OCI-LY7 (cell line): ENCODE data around the gene MEIS2. TPM values are rescaled to one million over a fixed set of nuclear protein-coding genes. Genes with fewer than 3 reads are reported as not detected.
A peak's percentile ranks its signal among the peaks of the same experiment; 100 is the strongest.

ENCODE experiments used
- BruUV-seq: library from RNA; stranded (reverse); fragments of 400-500 nt; replicated peaks from 2 replicates; lab custom pipeline; 2021; lab: Mats Ljungman, UMichigan
- CTCF ChIA-PET: fragments of 300-600 bp; sonication (Branson Sonifier 250); formaldehyde crosslinking; loops from one replicate; lab custom pipeline; 2022; ENCODE audit warnings: antibody characterized with exemption; ENCODE audit not compliant: unreplicated experiment; lab: Charles Lee
- POLR2A ChIA-PET: fragments of 300-600 bp; sonication (Branson Sonifier 250); formaldehyde crosslinking; loops from one replicate; lab custom pipeline; 2022; ENCODE audit warnings: antibody characterized with exemption; lab: Charles Lee
- DNase-seq: peaks from one replicate; pipeline ENCODE4 v3.0.0-alpha.2; 2015; ENCODE audit warnings: low spot score
- H2AFZ ChIP-seq: fragments of 200-600 bp; sonication (generic), shearing (Covaris generic); 2 replicates; pipeline ENCODE4 v1.6.1; 2014; ENCODE audit warnings: mild to moderate bottlenecking, antibody characterized with exemption, low read length, moderate library complexity
- H3K27ac ChIP-seq: fragments of 200-600 bp; sonication (generic); 2 replicates; pipeline ENCODE4 v1.5.1; 2014; ENCODE audit warnings: mixed run types, low read depth, mild to moderate bottlenecking, moderate library complexity, low read length, inconsistent platforms; ENCODE audit not compliant: poor library complexity, severe bottlenecking
- H3K36me3 ChIP-seq: fragments of 200-600 bp; sonication (generic); 2 replicates; pipeline ENCODE4 v1.6.1; 2014; ENCODE audit warnings: mild to moderate bottlenecking, antibody characterized with exemption, low read length, moderate library complexity, mixed read lengths; ENCODE audit not compliant: insufficient read depth
- H3K4me1 ChIP-seq: fragments of 200-600 bp; sonication (generic); 2 replicates; pipeline ENCODE4 v1.5.1; 2014; ENCODE audit warnings: mild to moderate bottlenecking, low read length; ENCODE audit not compliant: insufficient read depth, poor library complexity, severe bottlenecking
- H3K4me2 ChIP-seq: fragments of 200-600 bp; sonication (generic); 2 replicates; pipeline ENCODE4 v1.6.1; 2014; ENCODE audit warnings: mild to moderate bottlenecking, low read length
- H3K4me3 ChIP-seq: fragments of 200-600 bp; sonication (generic); 2 replicates; pipeline ENCODE4 v1.5.1; 2014; ENCODE audit warnings: mild to moderate bottlenecking, low read depth, low read length; ENCODE audit not compliant: poor library complexity, severe bottlenecking
- H3K79me2 ChIP-seq: fragments of 200-600 bp; sonication (generic); 2 replicates; pipeline ENCODE4 v1.6.1; 2016; ENCODE audit warnings: low read depth, mild to moderate bottlenecking, low read length, moderate library complexity, mixed read lengths; ENCODE audit not compliant: insufficient read depth
- H3K9me2 ChIP-seq: fragments of 200-600 bp; sonication (generic); 2 replicates; pipeline ENCODE4 v1.6.1; 2016; ENCODE audit warnings: mild to moderate bottlenecking, low read length, mixed read lengths; ENCODE audit not compliant: insufficient read depth
- H3K9me3 ChIP-seq: fragments of 200-600 bp; sonication (generic); 2 replicates; pipeline ENCODE4 v1.6.1; 2014; ENCODE audit warnings: mild to moderate bottlenecking, mixed run types, low read length, mixed read lengths
- H4K20me1 ChIP-seq: fragments of 200-600 bp; sonication (generic); 2 replicates; pipeline ENCODE4 v1.6.1; 2014; ENCODE audit warnings: mild to moderate bottlenecking, antibody characterized with exemption, low read length, moderate library complexity, mixed read lengths; ENCODE audit not compliant: insufficient read depth
- CTCF ChIP-seq: fragments of 200-600 bp; sonication (generic); conservative IDR thresholded peaks from 2 replicates; pipeline ENCODE4 v1.5.1; 2014; ENCODE audit warnings: mild to moderate bottlenecking, antibody characterized with exemption, low read length, moderate library complexity, mixed read lengths
- EZH2phosphoT487 ChIP-seq: fragments of 200-600 bp; sonication (generic); IDR thresholded peaks from 2 replicates; pipeline ENCODE4 v1.6.1; 2018; ENCODE audit warnings: low read depth, borderline replicate concordance, mild to moderate bottlenecking, mixed run types, antibody characterized with exemption, low read length, moderate library complexity, mixed read lengths
- intact Hi-C: fragments of 100-400 bp; cut with micrococcal nuclease; formaldehyde crosslinking; loops from one replicate; pipeline ENCODE4 v1.10.0; 2022; ENCODE audit not compliant: unreplicated experiment
- total RNA-seq, 2 experiments: library from RNA; depleted of rRNA in 1 of 2; stranded (reverse); fragments of >200 nt in 1 of 2; shearing (Covaris generic) in 1 of 2; gene quantifications; 2 replicates each; pipeline ENCODE4 v1.2.3, GENCODE V29; 2014 to 2022

Gene MEIS2
- total RNA-seq, 2 experiments from 2014 or later: 31.0 to 35.8 TPM

GRCh38 chr15:37134244-37134643, 33.9 kb upstream of the MEIS2 start:
- BruUV-seq: no TSS peak
- Histone ChIP-seq H3K79me2 (no peaks in the 10 kb centered on the region), H3K27ac (no peak overlapping the region), H3K9me3 (no peaks in the 10 kb centered on the region), H3K9me2 (no peaks in the 10 kb centered on the region), H2AFZ (no peak overlapping the region; the same call in 1 of the 2 replicates), H4K20me1 (no peaks in the 10 kb centered on the region), H3K4me1 (no peaks in the 10 kb centered on the region), H3K36me3 (no peaks in the 10 kb centered on the region), H3K4me3 (no peak overlapping the region), H3K4me2 (no peak overlapping the region)
- DNase-seq: no peak
- intact Hi-C loops: loop anchor here (1.0 to 10.0 kb wide), 2 partner anchors 251 to 629 kb away; no protein-coding TSS in a partner anchor
- TF ChIP-seq CTCF: no peak
- TF ChIP-seq EZH2phosphoT487: no peak
- ChIA-PET POLR2A (no interaction called here), CTCF (no interaction called here)

- CTCF ChIA-PET: no interaction called here
- H3K9me3 ChIP-seq: no peaks in the 10 kb centered on the region
- TF ChIP-seq EZH2phosphoT487 (no peak), CTCF (peak; percentile 71)
- BruUV-seq: no TSS peak
- no peak overlapping the region for H3K27ac ChIP-seq
- peak; percentile 9 for DNase-seq
- no peaks in the 10 kb centered on the region for H3K79me2 ChIP-seq
- H4K20me1 ChIP-seq: no peaks in the 10 kb centered on the region
- H3K36me3 ChIP-seq: no peaks in the 10 kb centered on the region
- H3K4me2 ChIP-seq: no peak overlapping the region
- intact Hi-C loops: loop anchor here (1.0 to 10.0 kb wide), 2 partner anchors 250 to 629 kb away; no protein-coding TSS in a partner anchor
- POLR2A ChIA-PET: no interaction called here
- no peaks in the 10 kb centered on the region for H3K9me2 ChIP-seq
- H3K4me3 ChIP-seq: no peak overlapping the region
- no peaks in the 10 kb centered on the region for H3K4me1 ChIP-seq
- H2AFZ ChIP-seq: no peak overlapping the region; the same call in 1 of the 2 replicates
Observed at GRCh38 chr15:37133602-37134001, 33.3 kb upstream of the MEIS2 start.

GRCh38 chr15:37132826-37133417, 32.6 kb upstream of the MEIS2 start:
- ChIA-PET CTCF (no interaction called here), POLR2A (no interaction called here)
- Histone ChIP-seq H4K20me1 (no peaks in the 10 kb centered on the region), H3K27ac (no peak overlapping the region), H3K9me2 (no peaks in the 10 kb centered on the region), H3K4me1 (no peaks in the 10 kb centered on the region), H3K36me3 (no peaks in the 10 kb centered on the region), H3K79me2 (no peaks in the 10 kb centered on the region), H2AFZ (no peak overlapping the region), H3K4me2 (no peak overlapping the region), H3K9me3 (no peaks in the 10 kb centered on the region), H3K4me3 (no peak overlapping the region)
- no peak for TF ChIP-seq EZH2phosphoT487
- intact Hi-C loops: loop anchor here (10.0 kb wide), 1 partner anchor 628 kb away; no protein-coding TSS in a partner anchor
- DNase-seq: no peak
- no TSS peak for BruUV-seq
